GM23338 (cell line): ENCODE measurements around the gene ANGPTL2. TPM values are rescaled to one million over a fixed set of nuclear protein-coding genes. Genes with fewer than 3 reads are reported as not detected.

ENCODE experiments used
- ATAC-seq: fragments of 200-7000 bp; cut with Tn5 transposase; 3 replicates; pipeline ENCODE4 v1.9.1; 2020
- DNase-seq: peaks from one replicate; pipeline ENCODE4 v3.0.0-alpha.2; 2015; ENCODE audit warnings: low spot score
- H2AFZ ChIP-seq: fragments of 200-600 bp; sonication (generic); 2 replicates; pipeline ENCODE4 v1.8.0; 2016; ENCODE audit warnings: antibody characterized with exemption, mild to moderate bottlenecking, moderate library complexity
- H3F3A ChIP-seq: fragments of 200-600 bp; sonication (generic); replicated peaks from 2 replicates; pipeline ENCODE4 v1.8.0; 2017; ENCODE audit warnings: antibody characterized with exemption, mixed run types, low read depth
- H3K27ac ChIP-seq: fragments of 200-600 bp; sonication (generic); 2 replicates; pipeline ENCODE4 v1.6.1; 2016; ENCODE audit warnings: low read depth
- H3K27me3 ChIP-seq: fragments of 200-600 bp; sonication (generic); 2 replicates; pipeline ENCODE4 v1.8.0; 2016; ENCODE audit warnings: mild to moderate bottlenecking, mixed run types, moderate library complexity; ENCODE audit not compliant: insufficient read depth
- H3K36me3 ChIP-seq: fragments of 200-600 bp; sonication (generic); 2 replicates; pipeline ENCODE4 v1.8.0; 2016; ENCODE audit warnings: mild to moderate bottlenecking; ENCODE audit not compliant: insufficient read depth
- H3K4me1 ChIP-seq: fragments of 200-600 bp; sonication (generic); 2 replicates; pipeline ENCODE4 v1.8.0; 2016; ENCODE audit warnings: mild to moderate bottlenecking, moderate library complexity; ENCODE audit not compliant: insufficient read depth
- H3K4me2 ChIP-seq: fragments of 200-600 bp; sonication (generic); 2 replicates; pipeline ENCODE4 v1.7.1; 2017; ENCODE audit warnings: mixed run types
- H3K4me3 ChIP-seq: fragments of 200-600 bp; sonication (generic); 2 replicates; pipeline ENCODE4 v1.6.1; 2016; ENCODE audit warnings: mixed run types
- H3K79me2 ChIP-seq: fragments of 200-600 bp; sonication (generic); replicated peaks from 2 replicates; pipeline ENCODE4 v1.8.0; 2017; ENCODE audit warnings: mild to moderate bottlenecking; ENCODE audit not compliant: insufficient read depth
- H3K9me2 ChIP-seq: fragments of 200-600 bp; sonication (generic); 2 replicates; pipeline ENCODE4 v1.8.0; 2017; ENCODE audit not compliant: insufficient read depth
- H4K20me1 ChIP-seq: fragments of 200-600 bp; sonication (generic); replicated peaks from 2 replicates; pipeline ENCODE4 v1.8.0; 2017; ENCODE audit warnings: mild to moderate bottlenecking; ENCODE audit not compliant: insufficient read depth
- H3K27ac Mint-ChIP-seq: 2 replicates; pipeline ENCODE4 v1.8.0; 2020; ENCODE audit warnings: inconsistent platforms, mild to moderate bottlenecking, moderate library complexity, mixed read lengths
- H3K27me3 Mint-ChIP-seq: 3 replicates; pipeline ENCODE4 v1.8.0; 2022; ENCODE audit warnings: low read depth, mild to moderate bottlenecking, moderate library complexity, mixed read lengths, inconsistent platforms; ENCODE audit not compliant: insufficient read depth, poor library complexity
- H3K36me3 Mint-ChIP-seq: 3 replicates; pipeline ENCODE4 v1.8.0; 2021; ENCODE audit warnings: low read depth, mild to moderate bottlenecking, inconsistent platforms, moderate library complexity, mixed read lengths
- H3K4me1 Mint-ChIP-seq: 3 replicates; pipeline ENCODE4 v1.8.0; 2020; ENCODE audit warnings: mild to moderate bottlenecking, inconsistent platforms, mixed read lengths
- H3K4me3 Mint-ChIP-seq: 3 replicates; pipeline ENCODE4 v1.8.0; 2021; ENCODE audit warnings: moderate library complexity, mild to moderate bottlenecking, inconsistent platforms, mixed read lengths
- H3K9me3 Mint-ChIP-seq: 3 replicates; pipeline ENCODE4 v1.8.0; 2020; ENCODE audit warnings: moderate library complexity, mild to moderate bottlenecking, inconsistent platforms, mixed read lengths
- CREB1 ChIP-seq: fragments of 250-450 bp; sonication (Bioruptor Pico); IDR thresholded peaks from 2 replicates; pipeline ENCODE4 v1.5.0; 2020; ENCODE audit warnings: low read depth, mild to moderate bottlenecking, moderate library complexity
- EZH2 ChIP-seq: fragments of 200-600 bp; sonication (generic); IDR thresholded peaks from one replicate; pipeline ENCODE4 v1.8.0; 2017; ENCODE audit warnings: antibody characterized with exemption, mild to moderate bottlenecking, low read depth; ENCODE audit not compliant: unreplicated experiment
- EZH2phosphoT487 ChIP-seq: fragments of 200-600 bp; sonication (generic); IDR thresholded peaks from one replicate; pipeline ENCODE4 v1.8.1; 2018; ENCODE audit warnings: antibody characterized with exemption; ENCODE audit not compliant: unreplicated experiment
- JUNB ChIP-seq: IDR thresholded peaks from one replicate; pipeline ENCODE4 v1.6.1; 2016; ENCODE audit warnings: antibody characterized with exemption; ENCODE audit not compliant: unreplicated experiment
- NANOG ChIP-seq: IDR thresholded peaks from 2 replicates; pipeline ENCODE4 v1.6.1; 2016; ENCODE audit warnings: antibody characterized with exemption, borderline replicate concordance
- STAT1 ChIP-seq: IDR thresholded peaks from one replicate; pipeline ENCODE4 v1.6.1; 2016; ENCODE audit warnings: antibody characterized with exemption; ENCODE audit not compliant: unreplicated experiment
- ZNF331 ChIP-seq: fragments of 250-450 bp; sonication (Bioruptor Pico); IDR thresholded peaks from 2 replicates; pipeline ENCODE4 v1.5.0; 2020; ENCODE audit warnings: low read depth, mild to moderate bottlenecking, moderate library complexity
- polyA plus RNA-seq: library from polyadenylated mRNA; unstranded; fragments of >200 nt; fragmentation: Nextera tagmentation; extraction: Ambion mirVana; gene quantifications from 2 replicates; pipeline ENCODE4 v1.2.1, GENCODE V29; 2016
- total RNA-seq: library from RNA; depleted of rRNA; stranded (reverse); fragments of >200 nt; shearing (Covaris generic); gene quantifications from 2 replicates; pipeline ENCODE4 v1.2.3, GENCODE V29; 2014
- TF ChIP-seq, protein P1 (sequence below), 2 experiments: fragments of 200-600 bp in 1 of 2; sonication (generic) in 1 of 2; conservative IDR thresholded peaks; 2 replicates each; pipeline versions ENCODE4 v1.5.1 to v1.6.1; 2016 to 2017; ENCODE audit warnings: antibody characterized with exemption in 2 of 2, low read depth in 2 of 2, mild to moderate bottlenecking in 2 of 2, moderate library complexity in 1 of 2
- TF ChIP-seq, protein P2 (sequence below): IDR thresholded peaks from 2 replicates; pipeline ENCODE4 v1.6.1; 2016; ENCODE audit warnings: antibody characterized with exemption

Gene ANGPTL2
- total and polyA plus RNA-seq, 2 experiments from 2014 or later: 2.9 to 5.2 TPM

- no peak for TF ChIP-seq CREB1
- no peak for TF ChIP-seq NANOG
- TF ChIP-seq, protein P1, sequence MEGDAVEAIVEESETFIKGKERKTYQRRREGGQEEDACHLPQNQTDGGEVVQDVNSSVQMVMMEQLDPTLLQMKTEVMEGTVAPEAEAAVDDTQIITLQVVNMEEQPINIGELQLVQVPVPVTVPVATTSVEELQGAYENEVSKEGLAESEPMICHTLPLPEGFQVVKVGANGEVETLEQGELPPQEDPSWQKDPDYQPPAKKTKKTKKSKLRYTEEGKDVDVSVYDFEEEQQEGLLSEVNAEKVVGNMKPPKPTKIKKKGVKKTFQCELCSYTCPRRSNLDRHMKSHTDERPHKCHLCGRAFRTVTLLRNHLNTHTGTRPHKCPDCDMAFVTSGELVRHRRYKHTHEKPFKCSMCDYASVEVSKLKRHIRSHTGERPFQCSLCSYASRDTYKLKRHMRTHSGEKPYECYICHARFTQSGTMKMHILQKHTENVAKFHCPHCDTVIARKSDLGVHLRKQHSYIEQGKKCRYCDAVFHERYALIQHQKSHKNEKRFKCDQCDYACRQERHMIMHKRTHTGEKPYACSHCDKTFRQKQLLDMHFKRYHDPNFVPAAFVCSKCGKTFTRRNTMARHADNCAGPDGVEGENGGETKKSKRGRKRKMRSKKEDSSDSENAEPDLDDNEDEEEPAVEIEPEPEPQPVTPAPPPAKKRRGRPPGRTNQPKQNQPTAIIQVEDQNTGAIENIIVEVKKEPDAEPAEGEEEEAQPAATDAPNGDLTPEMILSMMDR (conservative IDR thresholded peaks at IDR 0.05; ENCODE audit: low read depth in 2 of 2): no peak
- no peak for TF ChIP-seq ZNF331 (CRISPR knock-in tag)
- no peak for TF ChIP-seq EZH2
- no peak for TF ChIP-seq STAT1
- TF ChIP-seq JUNB: no peak
Observed at GRCh38 chr9:127139071-127139731, 16.8 kb upstream of the ANGPTL2 start (continued).

- Histone ChIP-seq H3K4me2 (no peak overlapping the region), H3F3A (no peaks in the 10 kb centered on the region), H3K36me3 (no peaks in the 10 kb centered on the region), H3K27me3 (no peaks in the 10 kb centered on the region), H3K9me2 (0 out of 2 replicates have a peak, but pooled peaks cover under 1% of the 10 kb centered on the region), H3K4me1 (peaks cover 23% of the 10 kb centered on the region), H3K4me3 (no peak overlapping the region), H3K79me2 (no peaks in the 10 kb centered on the region), H4K20me1 (0 out of 2 replicates have a peak, but pooled peaks cover 3% of the 10 kb centered on the region), H3K27ac (no peak overlapping the region), H2AFZ (no peak overlapping the region)
- no peak for ATAC-seq
- Mint-ChIP-seq H3K4me1 (peaks cover 36% of the 10 kb centered on the region), H3K36me3 (no peaks in the 10 kb centered on the region), H3K9me3 (no peaks in the 10 kb centered on the region; the same call in 2 of the 3 replicates), H3K4me3 (no peak overlapping the region), H3K27ac (no peak overlapping the region), H3K27me3 (peaks cover 6% of the 10 kb centered on the region)
- TF ChIP-seq ZNF331 (CRISPR knock-in tag) (no peak), JUNB (no peak), EZH2phosphoT487 (no peak), STAT1 (no peak), CREB1 (no peak)
- TF ChIP-seq, protein P2, sequence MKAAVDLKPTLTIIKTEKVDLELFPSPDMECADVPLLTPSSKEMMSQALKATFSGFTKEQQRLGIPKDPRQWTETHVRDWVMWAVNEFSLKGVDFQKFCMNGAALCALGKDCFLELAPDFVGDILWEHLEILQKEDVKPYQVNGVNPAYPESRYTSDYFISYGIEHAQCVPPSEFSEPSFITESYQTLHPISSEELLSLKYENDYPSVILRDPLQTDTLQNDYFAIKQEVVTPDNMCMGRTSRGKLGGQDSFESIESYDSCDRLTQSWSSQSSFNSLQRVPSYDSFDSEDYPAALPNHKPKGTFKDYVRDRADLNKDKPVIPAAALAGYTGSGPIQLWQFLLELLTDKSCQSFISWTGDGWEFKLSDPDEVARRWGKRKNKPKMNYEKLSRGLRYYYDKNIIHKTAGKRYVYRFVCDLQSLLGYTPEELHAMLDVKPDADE: no peak
- DNase-seq: no peak
Observed at GRCh38 chr9:127138444-127138843, 16.0 kb upstream of the ANGPTL2 start.
